Astrocyte of the spinal cord (primary cell): Measurements from ENCODE around the gene ATAD2B.

Experiments used
- DNase-seq: peaks from one replicate; pipeline ENCODE4 v3.0.0; 2011; ENCODE audit warnings: low read depth, low spot score
- H3K4me3 ChIP-seq: 2 replicates; pipeline ENCODE4 v1.5.1; 2011; ENCODE audit warnings: low read depth, mild to moderate bottlenecking, low read length, moderate library complexity
- in situ Hi-C: cut with HindIII; loops from 2 replicates; pipeline ENCODE4 v1.10.0; 2017; ENCODE audit warnings: low sequenced_read_pairs
- TF ChIP-seq, protein P1 (sequence below): IDR thresholded peaks from 2 replicates; pipeline ENCODE4 v1.5.1; 2012; ENCODE audit warnings: low read depth, mild to moderate bottlenecking, low read length, inconsistent platforms

Gene ATAD2B

DNA sequence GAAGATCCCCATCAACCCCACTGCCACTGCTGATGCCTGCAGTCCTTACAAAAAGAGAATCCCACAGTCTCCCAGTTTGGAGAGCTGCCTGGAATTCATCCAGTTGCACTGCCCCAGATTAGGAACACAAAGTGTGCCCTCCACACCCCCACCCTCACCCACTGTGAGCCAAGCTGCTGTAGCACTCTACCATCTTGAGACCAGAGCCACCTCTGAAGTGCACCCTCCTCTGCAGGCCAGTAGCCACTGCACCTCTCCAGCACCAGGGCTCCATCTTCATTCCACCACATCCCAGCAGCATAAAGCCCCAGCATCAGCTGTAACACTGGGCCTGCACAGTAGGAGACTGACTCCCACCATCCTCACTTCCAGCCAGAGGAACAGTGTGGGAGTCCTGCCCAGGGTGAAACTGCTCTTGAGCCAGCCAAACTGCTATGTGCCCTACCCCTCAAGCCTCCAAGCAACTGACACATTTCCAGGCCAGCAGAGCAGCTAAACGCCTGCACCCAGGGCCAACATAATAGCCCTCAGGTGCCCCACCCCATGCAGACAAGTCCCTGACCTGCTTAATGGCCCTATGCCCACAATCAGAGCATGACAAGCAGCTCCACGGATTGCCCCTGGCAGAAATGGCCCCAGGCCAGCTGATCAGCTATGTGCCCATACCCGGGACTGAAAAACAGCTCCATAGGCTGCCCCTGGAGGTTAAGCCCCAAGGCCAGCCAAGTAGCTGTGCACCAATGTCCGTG lies 206.0 kb downstream of the ATAD2B start:
- in situ Hi-C loops = no loop called here
- no peak for DNase-seq
- TF ChIP-seq, protein P1, sequence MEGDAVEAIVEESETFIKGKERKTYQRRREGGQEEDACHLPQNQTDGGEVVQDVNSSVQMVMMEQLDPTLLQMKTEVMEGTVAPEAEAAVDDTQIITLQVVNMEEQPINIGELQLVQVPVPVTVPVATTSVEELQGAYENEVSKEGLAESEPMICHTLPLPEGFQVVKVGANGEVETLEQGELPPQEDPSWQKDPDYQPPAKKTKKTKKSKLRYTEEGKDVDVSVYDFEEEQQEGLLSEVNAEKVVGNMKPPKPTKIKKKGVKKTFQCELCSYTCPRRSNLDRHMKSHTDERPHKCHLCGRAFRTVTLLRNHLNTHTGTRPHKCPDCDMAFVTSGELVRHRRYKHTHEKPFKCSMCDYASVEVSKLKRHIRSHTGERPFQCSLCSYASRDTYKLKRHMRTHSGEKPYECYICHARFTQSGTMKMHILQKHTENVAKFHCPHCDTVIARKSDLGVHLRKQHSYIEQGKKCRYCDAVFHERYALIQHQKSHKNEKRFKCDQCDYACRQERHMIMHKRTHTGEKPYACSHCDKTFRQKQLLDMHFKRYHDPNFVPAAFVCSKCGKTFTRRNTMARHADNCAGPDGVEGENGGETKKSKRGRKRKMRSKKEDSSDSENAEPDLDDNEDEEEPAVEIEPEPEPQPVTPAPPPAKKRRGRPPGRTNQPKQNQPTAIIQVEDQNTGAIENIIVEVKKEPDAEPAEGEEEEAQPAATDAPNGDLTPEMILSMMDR = no peak
- H3K4me3 ChIP-seq = no peak overlapping the region

DNA sequence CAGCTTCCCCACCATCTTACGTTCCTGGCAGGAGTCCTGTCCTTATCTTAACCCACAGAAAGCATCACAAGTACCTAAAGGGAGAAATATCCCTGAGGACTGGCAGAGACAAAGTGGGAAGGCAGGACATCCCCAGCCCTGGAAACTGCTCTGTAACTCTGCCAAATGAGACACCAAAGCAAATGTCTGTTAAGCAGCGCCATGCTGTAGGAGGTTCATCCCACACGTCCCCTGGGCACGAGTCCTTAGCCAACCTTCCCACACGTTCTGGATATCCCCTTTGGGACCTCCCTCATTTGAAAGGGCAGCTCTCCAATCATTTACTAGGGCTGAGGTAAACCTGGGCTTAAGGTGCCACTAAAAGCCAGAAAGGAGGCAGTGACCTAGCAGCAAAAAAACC lies 207.2 kb downstream of the ATAD2B start:
- no peak overlapping the region for H3K4me3 ChIP-seq
- no peak for DNase-seq
- TF ChIP-seq, protein P1 = no peak
- in situ Hi-C loops = no loop called here

DNA sequence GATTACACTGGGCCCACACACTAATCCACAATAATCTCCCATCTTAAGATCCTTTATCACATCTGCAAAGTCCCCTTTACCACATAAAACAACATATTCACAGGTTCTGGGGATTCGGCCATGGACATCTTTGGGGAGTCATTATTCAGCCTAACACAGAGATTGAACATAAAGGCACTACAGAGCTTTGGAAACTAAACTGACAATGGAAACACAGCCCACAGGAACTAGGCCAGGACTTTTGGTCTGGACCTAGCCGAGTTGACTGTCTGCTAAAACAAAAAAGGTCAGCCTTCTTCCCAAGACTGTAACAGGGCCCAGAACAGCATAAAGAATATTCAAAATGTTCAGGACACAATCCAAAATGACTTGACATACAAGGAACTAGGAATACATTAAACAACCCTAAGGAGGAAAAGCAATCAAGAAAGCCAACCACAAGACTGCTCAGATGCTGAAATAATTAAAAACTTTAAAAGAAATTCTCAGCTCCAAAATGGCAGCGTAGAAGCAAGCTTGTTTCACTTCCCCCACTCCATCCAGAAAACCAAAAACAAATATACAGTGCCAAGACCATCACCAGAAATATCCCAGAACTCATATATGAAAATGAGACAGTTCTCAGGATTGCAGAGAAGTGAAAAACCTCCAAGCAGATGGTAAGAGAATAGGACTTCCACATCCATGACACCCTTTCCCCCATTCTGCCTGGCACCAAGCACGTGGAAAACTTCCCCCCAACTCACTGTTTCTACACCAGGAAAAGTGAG lies 207.8 kb downstream of the ATAD2B start:
- TF ChIP-seq, protein P1 = no peak
- H3K4me3 ChIP-seq = no peak overlapping the region
- in situ Hi-C loops = no loop called here
- DNase-seq = no peak

DNA sequence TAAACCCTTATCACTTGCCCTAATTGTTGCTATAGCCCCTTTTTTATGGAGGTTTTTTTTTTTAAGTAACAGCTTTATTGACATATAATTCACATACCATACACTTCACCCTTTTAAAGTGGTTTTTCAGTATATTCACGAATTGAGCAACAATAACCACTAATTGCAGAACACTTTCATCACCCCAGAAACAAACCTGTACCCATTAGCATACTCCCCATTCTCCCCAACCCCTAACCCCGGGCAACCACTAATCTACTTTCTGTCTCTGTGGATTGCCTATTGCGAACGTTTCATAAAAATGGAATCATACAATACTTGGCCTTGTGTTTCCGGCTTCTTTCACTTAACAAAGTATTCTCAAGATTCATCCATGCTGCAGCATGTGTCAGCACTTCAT lies 213.6 kb downstream of the ATAD2B start:
- no peak overlapping the region for H3K4me3 ChIP-seq
- in situ Hi-C loops = no loop called here
- TF ChIP-seq, protein P1 = no peak
- no peak for DNase-seq

DNA sequence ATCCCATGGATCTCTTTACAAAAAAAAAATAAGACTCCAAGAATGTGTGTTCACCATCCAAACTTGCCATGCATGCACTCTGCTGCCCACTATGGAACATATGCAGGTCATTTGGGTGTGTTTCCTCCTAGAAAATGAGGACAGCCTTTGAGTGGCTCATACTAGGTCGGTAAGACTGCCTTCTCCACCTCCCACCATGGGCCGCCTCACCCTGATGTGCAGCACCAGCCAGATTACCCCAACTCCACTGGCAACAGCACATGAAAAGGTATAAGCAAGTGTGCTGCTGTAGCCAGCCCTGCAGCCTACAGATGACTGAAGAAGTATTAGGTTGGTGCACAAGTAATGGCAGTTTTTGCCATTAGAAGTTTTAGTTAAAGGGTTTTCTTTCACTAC lies 214.2 kb downstream of the ATAD2B start:
- no peak for DNase-seq
- in situ Hi-C loops = no loop called here
- TF ChIP-seq, protein P1 = no peak
- no peak overlapping the region for H3K4me3 ChIP-seq

DNA sequence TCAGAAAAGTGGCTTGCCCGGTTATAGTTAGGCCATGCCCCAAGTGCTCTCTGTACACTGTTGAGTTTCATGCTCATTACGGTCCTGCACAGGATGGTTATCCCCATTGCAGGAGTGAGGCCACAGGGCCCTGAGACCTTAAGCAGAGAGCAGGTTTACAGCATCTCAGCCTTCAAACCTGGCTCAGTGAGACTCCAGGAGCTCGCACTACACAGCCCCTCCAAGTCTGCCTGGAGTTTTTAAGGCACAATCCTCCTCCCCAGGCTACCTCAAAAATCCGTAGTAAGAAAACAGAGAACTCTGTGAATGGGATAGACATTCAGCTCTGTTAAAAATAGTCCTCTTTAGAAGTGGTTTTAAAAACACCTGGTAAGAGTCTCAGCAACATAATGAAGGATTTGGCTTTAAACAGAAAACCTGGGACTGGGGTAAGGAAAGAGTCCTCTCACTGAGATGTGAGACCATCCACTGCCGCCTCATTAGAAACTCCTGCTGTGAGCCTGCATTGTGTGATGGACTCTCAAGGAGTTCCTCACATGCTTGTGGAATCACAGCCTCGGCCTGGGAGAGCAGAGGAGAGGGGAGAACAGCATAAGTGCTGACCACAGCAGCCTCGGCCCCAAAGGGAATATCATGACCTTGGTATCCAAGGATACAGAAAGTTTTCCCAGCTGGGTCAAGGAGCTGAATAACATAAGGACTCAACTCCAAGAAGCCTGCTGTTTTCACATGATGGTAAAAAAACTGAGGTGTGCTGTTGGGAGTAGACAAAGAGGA lies 214.8 kb downstream of the ATAD2B start:
- TF ChIP-seq, protein P1 = no peak
- peak; percentile 86 for DNase-seq
- H3K4me3 ChIP-seq = no peak overlapping the region
- in situ Hi-C loops = no loop called here
